Natural killer cell treated with Interleukin-12 subunit alpha and Interleukin-12 subunit beta and Interleukin-15 and Interleukin-18, amount 100 ng/mL, for 72 hours (primary cell): ENCODE data around the gene MRAS. TPM values are rescaled to one million over a fixed set of nuclear protein-coding genes. Genes with fewer than 3 reads are reported as not detected.
"Not testable (repeated sequence)": the region's sequence is repeated elsewhere in the genome, so short reads cannot be mapped to it uniquely, and the experiment has no call there.

Source experiments
- ATAC-seq, 2 donors: fragments of 150-1000 bp; cut with Tn5 transposase in 1 of 2; sonication (Bioruptor Pico), chemical (Tn5 transposase) in 1 of 2; 2 replicates each; pipeline ENCODE4 v1.10.0; 2021
- DNase-seq: peaks from one replicate; pipeline ENCODE4 v3.0.0; 2022; ENCODE audit warnings: low spot score
- H3K27ac Mint-ChIP-seq, 2 donors: 1 replicate in 1 of 2; 2 replicates in 1 of 2; pipeline ENCODE4 v1.8.0; 2022; ENCODE audit warnings: mixed read lengths in 2 of 2, mild to moderate bottlenecking in 1 of 2, moderate library complexity in 1 of 2
- H3K27me3 Mint-ChIP-seq, 2 donors: 1 replicate in 1 of 2; 2 replicates in 1 of 2; pipeline ENCODE4 v1.8.0; 2022; ENCODE audit warnings: mixed read lengths in 2 of 2
- H3K36me3 Mint-ChIP-seq: one replicate; pipeline ENCODE4 v1.8.0; 2022; ENCODE audit warnings: mixed read lengths
- H3K4me1 Mint-ChIP-seq, 2 donors: 1 replicate in 1 of 2; 2 replicates in 1 of 2; pipeline ENCODE4 v1.8.0; 2022; ENCODE audit warnings: low read depth in 2 of 2, mixed read lengths in 2 of 2, mild to moderate bottlenecking in 1 of 2
- H3K4me3 Mint-ChIP-seq: one replicate; pipeline ENCODE4 v1.8.0; 2022; ENCODE audit warnings: mixed read lengths
- H3K9me3 Mint-ChIP-seq: 2 replicates; pipeline ENCODE4 v1.8.0; 2022; ENCODE audit warnings: mixed read lengths
- total RNA-seq, 2 donors: library from RNA; stranded (reverse); gene quantifications; one replicate each; pipeline ENCODE4 v1.2.3, GENCODE V29; 2022

Gene MRAS
- total RNA-seq, 2 donors from 2014 or later = 2.8 to 12.3 TPM

- no peak overlapping the region for H3K27ac Mint-ChIP-seq
- DNase-seq = no peak
- H3K27me3 Mint-ChIP-seq = peaks cover 9 to 18% of the 10 kb centered on the region in 2 donors
- no peak for ATAC-seq
- H3K4me3 Mint-ChIP-seq = no peak overlapping the region
- H3K9me3 Mint-ChIP-seq = no peaks in the 10 kb centered on the region
- H3K4me1 Mint-ChIP-seq = peaks cover 0 to 18% of the 10 kb centered on the region in 2 donors
- no peaks in the 10 kb centered on the region for H3K36me3 Mint-ChIP-seq
These were observed 16.8 kb downstream of the MRAS start for GRCh38 chr3:138365253-138365555.

DNA sequence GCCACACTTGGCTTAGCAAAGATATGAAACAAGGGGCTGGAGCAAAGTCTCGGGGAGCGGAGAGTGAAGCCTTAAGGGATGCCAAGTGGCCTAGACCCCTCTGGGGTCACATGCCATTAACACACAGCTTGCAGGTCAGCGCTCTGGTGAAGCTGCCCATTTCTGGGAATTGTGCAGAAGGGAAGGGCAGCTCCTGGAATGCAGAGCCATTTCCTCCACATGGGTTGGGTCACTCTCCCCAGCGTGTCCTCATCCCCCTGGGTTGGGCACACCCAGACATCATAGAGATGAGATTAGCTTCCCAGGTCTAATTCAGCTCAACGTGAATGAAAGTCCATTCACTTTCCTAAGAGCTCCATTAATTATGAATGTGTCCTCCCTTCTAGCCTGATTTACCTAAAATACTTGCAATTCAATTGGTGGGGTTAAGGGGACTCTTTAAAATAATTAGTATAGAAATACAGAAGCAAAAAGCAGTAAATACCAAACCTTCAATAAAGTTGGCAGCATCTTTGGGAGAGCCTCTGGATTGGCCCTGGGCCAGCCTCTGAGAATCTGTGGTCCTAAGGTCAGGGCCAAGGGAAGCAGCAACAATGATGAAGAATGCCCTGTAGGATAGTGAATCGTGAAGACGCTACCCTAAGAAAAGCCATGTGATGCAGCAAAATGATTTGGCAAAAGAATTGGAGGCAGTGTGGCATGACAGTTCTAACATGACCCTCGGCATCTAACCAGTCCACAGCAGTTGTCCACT, 17.8 kb downstream of the MRAS start:
- Mint-ChIP-seq H3K4me1 (peaks cover 9 to 25% of the 10 kb centered on the region in 2 donors), H3K4me3 (no peak overlapping the region), H3K9me3 (no peaks in the 10 kb centered on the region), H3K27me3 (peaks cover 11 to 24% of the 10 kb centered on the region in 2 donors), H3K36me3 (peaks cover 5% of the 10 kb centered on the region), H3K27ac (no peak overlapping the region)
- DNase-seq (no peak), ATAC-seq (no peak)

DNA sequence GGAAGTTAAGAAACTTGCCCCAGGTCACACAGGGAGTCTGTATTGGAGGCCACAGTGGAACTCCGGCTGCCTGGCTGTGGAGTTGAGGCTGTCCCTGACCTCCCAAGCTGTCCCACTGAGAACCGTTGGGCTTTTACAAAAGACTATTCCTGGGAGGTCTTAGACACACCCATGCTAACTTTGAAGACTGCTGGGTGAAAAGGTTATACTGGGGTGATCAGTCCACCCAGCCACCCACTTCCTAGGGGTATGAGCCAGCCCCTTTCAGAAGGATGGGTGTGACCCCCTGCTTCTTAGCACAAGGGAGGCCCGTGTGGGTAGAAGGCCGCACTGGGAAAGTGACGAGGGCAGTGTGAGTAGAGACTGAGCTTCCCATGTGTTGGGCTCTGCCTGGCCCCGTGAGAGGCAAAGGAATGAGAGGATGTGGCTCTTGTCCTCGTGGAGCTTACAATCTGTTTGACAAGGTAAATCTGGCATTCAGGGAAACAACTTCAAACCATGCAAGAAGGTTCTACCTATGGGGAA, 19.0 kb downstream of the MRAS start:
- peaks cover 18 to 34% of the 10 kb centered on the region in 2 donors for H3K4me1 Mint-ChIP-seq
- ATAC-seq (no peak), DNase-seq (no peak)
- no peak overlapping the region for H3K27ac Mint-ChIP-seq
- no peak overlapping the region for H3K4me3 Mint-ChIP-seq
- H3K36me3 Mint-ChIP-seq = peaks cover 6% of the 10 kb centered on the region
- peaks cover 15 to 33% of the 10 kb centered on the region in 2 donors for H3K27me3 Mint-ChIP-seq
- H3K9me3 Mint-ChIP-seq = no peaks in the 10 kb centered on the region

DNA sequence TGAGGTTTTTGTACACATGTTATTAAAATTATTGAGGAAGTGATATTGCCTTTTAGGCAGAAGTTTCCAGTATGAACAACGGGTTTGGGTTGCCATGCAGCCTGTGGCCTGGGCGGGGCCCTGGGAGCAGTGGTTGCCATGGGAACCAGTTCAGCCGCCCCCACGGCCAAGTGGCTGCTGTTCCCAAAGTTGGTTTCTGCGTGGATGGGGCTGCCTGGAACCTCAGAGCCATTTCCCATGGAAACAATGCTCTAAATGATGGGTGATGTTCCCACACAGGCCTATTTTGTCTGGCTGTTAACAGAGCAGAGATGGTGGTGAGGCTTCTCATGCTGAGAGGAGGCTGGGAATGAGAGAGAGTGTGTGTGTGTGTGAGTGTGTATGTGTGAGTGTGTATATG, 19.5 kb downstream of the MRAS start:
- ATAC-seq (no peak), DNase-seq (no peak)
- peaks cover 6% of the 10 kb centered on the region for H3K36me3 Mint-ChIP-seq
- H3K9me3 Mint-ChIP-seq = no peaks in the 10 kb centered on the region
- no peak overlapping the region for H3K4me3 Mint-ChIP-seq
- peaks cover 18 to 34% of the 10 kb centered on the region in 2 donors for H3K4me1 Mint-ChIP-seq
- peaks cover 18 to 33% of the 10 kb centered on the region in 2 donors for H3K27me3 Mint-ChIP-seq
- no peak overlapping the region for H3K27ac Mint-ChIP-seq

GRCh38 chr3:138369151-138369900, 20.9 kb downstream of the MRAS start:
- peaks cover 21 to 35% of the 10 kb centered on the region in 2 donors for H3K27me3 Mint-ChIP-seq
- DNase-seq (peak; percentile 67), ATAC-seq (peak; percentile 15 to 52)
- peaks cover 18 to 34% of the 10 kb centered on the region in 2 donors for H3K4me1 Mint-ChIP-seq
- no peaks in the 10 kb centered on the region for H3K9me3 Mint-ChIP-seq
- H3K36me3 Mint-ChIP-seq = peaks cover 6% of the 10 kb centered on the region
- H3K27ac Mint-ChIP-seq = peak overlapping the region in 1 of 2 donors; percentile 64
- peak overlapping the region; percentile 5 for H3K4me3 Mint-ChIP-seq

DNA sequence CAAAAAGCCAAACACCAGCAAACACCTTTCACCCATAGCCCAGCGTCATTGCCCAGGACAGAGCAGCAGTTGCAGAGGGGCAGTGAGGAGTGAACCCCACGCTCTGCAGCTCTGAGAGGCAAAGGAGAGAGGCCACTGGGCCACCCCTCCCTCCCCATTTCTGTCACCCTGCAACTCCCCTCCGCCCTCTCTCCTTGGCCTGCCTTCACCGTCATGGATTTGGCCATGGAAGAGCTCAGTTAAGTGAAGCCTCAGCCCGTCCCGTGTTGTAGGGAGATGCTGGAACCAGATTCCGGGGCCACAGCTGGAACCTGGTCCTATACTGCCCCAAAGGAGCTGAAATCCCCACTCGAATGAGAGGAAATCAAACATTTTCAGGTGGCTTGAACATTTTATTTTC, 21.9 kb downstream of the MRAS start:
- no peak for DNase-seq
- Mint-ChIP-seq H3K4me1 (peaks cover 18 to 37% of the 10 kb centered on the region in 2 donors), H3K9me3 (no peaks in the 10 kb centered on the region), H3K36me3 (peaks cover 6% of the 10 kb centered on the region), H3K27me3 (peaks cover 23 to 34% of the 10 kb centered on the region in 2 donors), H3K4me3 (peak overlapping the region; percentile 66), H3K27ac (peak overlapping the region; percentile 64)
- ATAC-seq = no peak

DNA sequence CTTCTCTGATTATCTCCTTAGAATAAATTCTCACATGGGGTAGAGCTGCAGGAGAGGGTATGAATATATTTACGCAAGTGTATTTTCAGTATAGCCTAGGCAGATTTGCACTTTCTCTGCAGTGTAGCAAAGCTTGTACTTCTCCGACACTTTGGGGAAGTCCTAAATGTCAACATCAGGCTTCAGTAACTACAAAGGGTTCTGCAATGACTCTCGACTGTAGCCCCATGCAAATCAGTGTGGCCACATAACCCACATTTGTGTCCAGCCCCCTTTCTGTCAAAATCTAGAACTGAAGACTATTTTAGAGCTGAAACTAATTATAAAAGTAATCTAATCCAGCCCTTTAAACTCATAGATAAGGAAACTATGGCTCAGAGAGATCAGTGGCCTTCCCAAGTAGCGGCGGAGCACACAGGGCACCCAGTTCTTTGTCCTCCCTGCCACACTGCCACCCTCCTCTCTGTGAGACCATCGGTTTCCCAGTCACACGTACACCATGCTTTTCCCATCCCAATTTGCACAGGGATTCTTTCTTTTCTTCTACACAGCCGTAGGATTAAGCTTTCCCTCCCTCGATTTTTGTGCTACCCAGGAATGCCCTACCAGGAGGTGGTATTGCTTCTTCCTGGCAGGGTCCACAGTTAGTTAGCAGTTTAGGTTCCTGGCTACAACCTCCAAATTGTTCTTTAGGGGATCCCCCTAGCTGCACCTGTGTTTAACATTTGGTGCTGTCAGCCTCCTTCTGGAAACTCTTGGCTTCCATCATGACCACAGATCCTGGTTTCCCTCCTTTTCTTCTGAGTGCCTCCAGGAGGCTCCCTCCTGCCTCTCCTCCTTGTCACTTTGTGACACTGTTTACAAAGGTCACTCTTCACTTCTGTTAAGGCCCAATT, 22.9 kb downstream of the MRAS start:
- Mint-ChIP-seq H3K36me3 (peaks cover 6% of the 10 kb centered on the region), H3K9me3 (no peaks in the 10 kb centered on the region), H3K4me1 (peaks cover 18 to 37% of the 10 kb centered on the region in 2 donors), H3K27me3 (peaks cover 18 to 31% of the 10 kb centered on the region in 2 donors), H3K4me3 (peak overlapping the region; percentile 66), H3K27ac (peak overlapping the region; percentile 64)
- DNase-seq = peak; percentile 84
- peak; percentile 91 to 94 for ATAC-seq

DNA sequence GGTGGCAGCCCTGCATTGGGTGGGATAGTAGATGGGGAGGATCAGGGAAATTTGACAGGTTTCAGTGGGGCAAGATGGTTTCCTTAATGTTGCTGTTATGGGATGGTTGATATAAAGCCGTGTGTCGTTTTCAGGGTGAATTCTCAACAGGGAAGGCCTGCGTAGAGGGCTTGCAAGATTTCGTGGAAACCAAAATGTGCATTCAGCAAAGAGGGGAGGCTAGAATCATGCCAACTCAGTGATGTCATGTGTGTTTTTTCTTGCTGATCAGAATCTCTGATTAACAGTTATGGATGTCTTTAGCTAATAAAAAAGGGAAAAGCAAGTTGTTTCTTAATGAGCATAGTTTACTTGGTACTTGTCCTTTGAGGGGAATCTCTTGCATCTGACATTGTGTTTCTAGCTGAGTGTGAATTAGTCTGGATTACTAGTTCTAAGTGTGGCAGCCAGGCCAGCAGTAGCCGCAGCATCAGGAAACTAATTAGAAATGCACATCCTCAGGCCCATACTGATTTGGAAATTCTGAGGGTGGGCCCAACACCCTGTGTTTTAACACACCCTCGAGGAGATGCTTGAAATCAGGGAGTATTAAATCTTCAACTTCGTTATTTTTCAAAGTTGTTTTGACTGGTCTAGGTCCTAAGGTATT, 24.8 kb downstream of the MRAS start:
- no peak overlapping the region for H3K27ac Mint-ChIP-seq
- peaks cover 18 to 30% of the 10 kb centered on the region in 2 donors for H3K4me1 Mint-ChIP-seq
- no peak overlapping the region for H3K4me3 Mint-ChIP-seq
- H3K9me3 Mint-ChIP-seq = no peaks in the 10 kb centered on the region
- H3K27me3 Mint-ChIP-seq = peaks cover 14 to 23% of the 10 kb centered on the region in 2 donors
- no peak for DNase-seq
- ATAC-seq = no peak
- peaks cover 6% of the 10 kb centered on the region for H3K36me3 Mint-ChIP-seq

DNA sequence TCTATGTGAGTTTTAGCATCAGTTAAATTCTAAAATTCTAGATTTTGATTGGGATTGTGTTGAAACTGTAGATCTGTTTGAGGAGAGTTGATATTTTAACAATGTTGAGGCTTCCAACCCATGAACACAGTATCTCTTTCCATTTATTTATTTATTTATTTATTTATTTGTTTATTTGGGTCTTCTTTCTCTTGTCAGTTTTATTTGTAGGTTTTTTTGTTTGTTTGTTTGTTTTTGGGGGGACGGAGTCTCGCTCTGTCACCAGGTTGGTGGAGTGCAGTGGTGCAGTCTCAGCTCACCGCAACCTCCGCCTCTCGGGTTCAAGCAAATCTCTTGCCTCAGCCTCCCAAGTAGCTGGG, 25.3 kb downstream of the MRAS start:
- H3K36me3 Mint-ChIP-seq = peaks cover 6% of the 10 kb centered on the region
- ATAC-seq (no peak), DNase-seq (no peak)
- H3K9me3 Mint-ChIP-seq = no peaks in the 10 kb centered on the region
- H3K27me3 Mint-ChIP-seq = peaks cover 14 to 28% of the 10 kb centered on the region in 2 donors
- no peak overlapping the region for H3K27ac Mint-ChIP-seq
- H3K4me3 Mint-ChIP-seq = no peak overlapping the region
- H3K4me1 Mint-ChIP-seq = peaks cover 18 to 30% of the 10 kb centered on the region in 2 donors

DNA sequence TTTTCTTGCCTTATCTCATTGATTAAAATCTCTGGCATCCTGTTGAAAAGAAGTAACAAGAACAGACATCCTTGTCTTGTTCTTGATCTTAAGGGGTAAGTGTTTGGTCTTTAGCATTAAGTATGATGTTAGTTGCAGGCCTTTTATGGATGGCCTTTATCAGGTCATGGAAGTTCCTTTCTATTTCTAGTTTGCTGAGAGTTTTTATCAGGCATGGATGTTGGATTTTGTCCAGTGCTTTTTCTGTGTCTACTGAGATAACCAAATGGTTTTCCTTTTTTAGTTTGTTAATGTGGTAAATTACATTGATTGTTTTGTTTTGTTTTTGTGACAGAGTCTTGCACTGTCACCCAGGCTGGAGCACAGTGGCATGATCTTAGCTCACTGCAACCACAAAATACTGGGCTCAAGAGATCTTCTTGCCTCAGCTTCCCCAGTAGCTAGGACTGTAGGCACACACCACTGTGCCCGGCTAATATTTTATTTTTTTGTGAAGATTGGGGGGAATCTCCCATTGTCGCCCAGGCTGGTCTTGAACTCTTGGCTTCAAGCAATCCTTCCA, 26.3 kb downstream of the MRAS start:
- Mint-ChIP-seq H3K27me3 (peaks cover 14 to 35% of the 10 kb centered on the region in 2 donors), H3K4me3 (no peak overlapping the region), H3K4me1 (peaks cover 18 to 24% of the 10 kb centered on the region in 2 donors), H3K27ac (no peak overlapping the region), H3K36me3 (peaks cover 6% of the 10 kb centered on the region), H3K9me3 (no peaks in the 10 kb centered on the region)
- ATAC-seq (no peak), DNase-seq (no peak)

DNA sequence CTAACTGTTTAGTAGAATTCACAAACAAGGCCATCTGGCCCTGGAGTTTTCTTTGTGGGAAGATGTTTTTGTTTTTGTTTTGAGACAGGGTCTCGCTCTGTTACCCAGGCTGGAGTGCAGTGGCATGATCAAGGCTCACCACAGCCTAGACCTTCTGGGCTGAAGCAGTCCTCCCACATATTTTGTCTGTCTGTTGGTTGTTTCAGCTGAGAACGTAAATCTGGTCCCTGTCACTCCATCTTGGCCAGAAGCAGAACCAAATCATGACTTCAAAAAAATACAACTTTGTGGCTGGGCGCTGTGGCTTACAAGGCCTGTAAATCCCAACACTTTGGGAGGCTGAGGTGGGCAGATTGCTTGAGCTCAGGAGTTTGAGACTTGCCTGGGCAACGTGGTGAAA, 27.1 kb downstream of the MRAS start:
- Mint-ChIP-seq H3K27me3 (peaks cover 14 to 35% of the 10 kb centered on the region in 2 donors), H3K4me3 (no peak overlapping the region), H3K9me3 (no peaks in the 10 kb centered on the region), H3K27ac (no peak overlapping the region), H3K4me1 (peaks cover 17% of the 10 kb centered on the region in 2 donors), H3K36me3 (peaks cover 6% of the 10 kb centered on the region)
- ATAC-seq (no peak), DNase-seq (no peak)

DNA sequence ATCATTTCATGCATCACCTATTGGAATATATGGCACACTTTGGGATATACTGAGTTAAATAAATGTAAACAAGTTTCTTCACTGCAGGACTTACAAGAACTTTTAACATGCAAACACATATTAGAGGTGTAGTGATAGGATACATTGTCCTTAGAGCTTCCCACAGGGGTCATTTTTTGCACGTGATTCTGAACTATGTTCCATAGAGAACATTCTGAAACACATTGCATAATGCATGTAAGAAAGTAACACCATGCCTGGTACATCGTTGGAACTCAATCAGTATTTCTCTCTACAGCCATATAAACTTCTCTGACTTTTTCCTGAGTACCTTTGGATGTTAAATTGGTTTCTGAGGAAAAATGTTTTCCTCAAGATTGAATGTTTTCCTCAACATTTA, 28.3 kb downstream of the MRAS start:
- no peak for DNase-seq
- Mint-ChIP-seq H3K27ac (no peak overlapping the region), H3K36me3 (no peaks in the 10 kb centered on the region), H3K27me3 (peaks cover 12 to 31% of the 10 kb centered on the region in 2 donors), H3K4me1 (peaks cover 5 to 9% of the 10 kb centered on the region in 2 donors), H3K4me3 (no peak overlapping the region), H3K9me3 (no peaks in the 10 kb centered on the region)
- ATAC-seq = no peak

DNA sequence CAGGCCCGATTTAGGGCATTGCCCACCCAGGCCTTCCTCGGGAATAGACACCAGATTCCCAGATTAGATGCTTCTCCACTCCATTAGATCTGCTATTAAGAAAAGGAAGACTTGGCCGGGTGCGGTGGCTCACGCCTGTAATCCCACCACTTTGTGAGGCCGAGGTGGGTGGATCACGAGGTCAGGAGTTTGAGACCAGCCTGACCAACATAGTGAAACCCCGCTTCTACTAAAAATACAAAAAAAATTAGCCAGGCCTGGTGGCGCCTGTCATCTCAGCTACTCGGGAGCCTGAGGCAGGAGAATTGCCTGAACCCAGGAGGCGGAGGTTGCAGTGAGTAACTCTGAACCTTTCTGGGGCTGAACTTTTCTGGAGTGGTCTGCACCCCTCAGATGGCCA, 28.8 kb downstream of the MRAS start:
- H3K27ac Mint-ChIP-seq, H3K9me3 Mint-ChIP-seq, H3K4me3 Mint-ChIP-seq, H3K4me1 Mint-ChIP-seq, DNase-seq, ATAC-seq, H3K36me3 Mint-ChIP-seq: not testable (repeated sequence)
- H3K27me3 Mint-ChIP-seq = peaks cover 10 to 27% of the 10 kb centered on the region in 2 donors
